MM.1S (cell line): ENCODE results near the gene ENPP1.

ENCODE experiments used
- CTCF ChIP-seq: fragments of 300-600 bp; sonication (generic); IDR thresholded peaks from 2 replicates; pipeline ENCODE4 v1.5.1; 2016; ENCODE audit warnings: antibody characterized with exemption, low read length, mixed read lengths
- EZH2phosphoT487 ChIP-seq: fragments of 300-600 bp; sonication (generic); IDR thresholded peaks from 2 replicates; pipeline ENCODE4 v1.6.1; 2018; ENCODE audit warnings: antibody characterized with exemption, low read length

GRCh38 chr6:131839388-131839787 is 31.6 kb downstream of the ENPP1 start:
- TF ChIP-seq CTCF (no peak), EZH2phosphoT487 (no peak)
